ENCODE results near the gene SLC4A2. TPM values are rescaled to one million over a fixed set of nuclear protein-coding genes. Genes with fewer than 3 reads are reported as not detected.

SLC4A2 gene
- total RNA-seq, 1 donor from 2014 or later, result 99.4 TPM

DNA sequence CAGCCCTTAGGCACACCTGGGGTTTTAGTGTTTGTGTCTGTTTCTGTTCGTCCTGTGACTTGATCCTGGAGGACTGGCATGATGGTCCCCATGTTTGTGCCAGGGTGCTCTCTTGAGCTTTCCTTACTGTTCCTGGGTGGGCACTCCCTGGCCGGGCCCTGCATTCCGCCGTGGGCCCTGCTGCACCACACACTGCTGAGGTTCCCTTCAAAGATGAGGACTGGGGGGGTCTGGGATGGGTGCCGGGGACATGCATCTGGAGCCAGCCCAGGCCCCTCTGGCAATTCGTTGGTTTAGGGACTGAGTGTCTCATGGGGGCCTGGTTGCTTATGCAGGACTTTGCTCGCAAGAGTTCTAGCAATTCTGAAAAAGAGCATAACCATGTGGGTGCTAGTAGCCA is 31.6 kb downstream of the SLC4A2 start:
- H3K36me3 Mint-ChIP-seq (ENCODE audit: unreplicated experiment), result peaks cover 5% of the 10 kb centered on the region
- H3K4me1 Mint-ChIP-seq (ENCODE audit: low read depth, unreplicated experiment), result peaks cover 42% of the 10 kb centered on the region
- peak overlapping the region; percentile 89 for H3K27ac Mint-ChIP-seq (ENCODE audit: unreplicated experiment)
- H3K4me3 Mint-ChIP-seq (ENCODE audit: unreplicated experiment), result peak overlapping the region; percentile 80
- TF ChIP-seq, protein P1, sequence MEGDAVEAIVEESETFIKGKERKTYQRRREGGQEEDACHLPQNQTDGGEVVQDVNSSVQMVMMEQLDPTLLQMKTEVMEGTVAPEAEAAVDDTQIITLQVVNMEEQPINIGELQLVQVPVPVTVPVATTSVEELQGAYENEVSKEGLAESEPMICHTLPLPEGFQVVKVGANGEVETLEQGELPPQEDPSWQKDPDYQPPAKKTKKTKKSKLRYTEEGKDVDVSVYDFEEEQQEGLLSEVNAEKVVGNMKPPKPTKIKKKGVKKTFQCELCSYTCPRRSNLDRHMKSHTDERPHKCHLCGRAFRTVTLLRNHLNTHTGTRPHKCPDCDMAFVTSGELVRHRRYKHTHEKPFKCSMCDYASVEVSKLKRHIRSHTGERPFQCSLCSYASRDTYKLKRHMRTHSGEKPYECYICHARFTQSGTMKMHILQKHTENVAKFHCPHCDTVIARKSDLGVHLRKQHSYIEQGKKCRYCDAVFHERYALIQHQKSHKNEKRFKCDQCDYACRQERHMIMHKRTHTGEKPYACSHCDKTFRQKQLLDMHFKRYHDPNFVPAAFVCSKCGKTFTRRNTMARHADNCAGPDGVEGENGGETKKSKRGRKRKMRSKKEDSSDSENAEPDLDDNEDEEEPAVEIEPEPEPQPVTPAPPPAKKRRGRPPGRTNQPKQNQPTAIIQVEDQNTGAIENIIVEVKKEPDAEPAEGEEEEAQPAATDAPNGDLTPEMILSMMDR (IDR thresholded peaks at IDR 0.05; ENCODE audit: partially characterized antibody, unreplicated experiment), result no peak
- H3K27me3 Mint-ChIP-seq (ENCODE audit: unreplicated experiment), result peaks cover 28% of the 10 kb centered on the region
- no peak for DNase-seq
- H3K9me3 Mint-ChIP-seq (ENCODE audit: unreplicated experiment), result peaks cover 26% of the 10 kb centered on the region

DNA sequence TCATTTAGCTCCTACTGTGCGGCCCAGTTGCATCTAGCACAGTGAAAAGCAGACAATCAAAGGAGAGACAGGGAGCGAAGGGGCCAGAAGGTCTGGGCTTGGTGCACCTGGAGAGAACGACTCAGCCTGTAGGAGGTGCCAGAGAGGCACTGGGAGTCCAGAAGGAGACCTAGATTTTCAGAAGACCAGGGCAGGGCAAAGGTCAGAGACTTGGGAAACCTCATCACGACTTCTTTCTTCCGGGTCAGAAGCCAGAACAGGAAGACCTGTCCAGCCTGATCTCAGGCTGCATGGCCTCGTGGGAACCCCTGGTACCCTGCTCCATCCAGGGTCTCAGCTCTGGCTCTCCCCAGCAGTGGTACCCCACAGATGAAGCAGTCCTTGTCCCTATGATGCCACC is 32.0 kb downstream of the SLC4A2 start:
- H3K9me3 Mint-ChIP-seq (ENCODE audit: unreplicated experiment), result peaks cover 26% of the 10 kb centered on the region
- H3K4me3 Mint-ChIP-seq (ENCODE audit: unreplicated experiment), result peak overlapping the region; percentile 80
- peaks cover 5% of the 10 kb centered on the region for H3K36me3 Mint-ChIP-seq (ENCODE audit: unreplicated experiment)
- DNase-seq, result peak; percentile 74
- peaks cover 44% of the 10 kb centered on the region for H3K4me1 Mint-ChIP-seq (ENCODE audit: low read depth, unreplicated experiment)
- H3K27ac Mint-ChIP-seq (ENCODE audit: unreplicated experiment), result peak overlapping the region; percentile 89
- peaks cover 28% of the 10 kb centered on the region for H3K27me3 Mint-ChIP-seq (ENCODE audit: unreplicated experiment)
- TF ChIP-seq, protein P1 (IDR thresholded peaks at IDR 0.05; ENCODE audit: partially characterized antibody, unreplicated experiment), result peak; percentile 47

DNA sequence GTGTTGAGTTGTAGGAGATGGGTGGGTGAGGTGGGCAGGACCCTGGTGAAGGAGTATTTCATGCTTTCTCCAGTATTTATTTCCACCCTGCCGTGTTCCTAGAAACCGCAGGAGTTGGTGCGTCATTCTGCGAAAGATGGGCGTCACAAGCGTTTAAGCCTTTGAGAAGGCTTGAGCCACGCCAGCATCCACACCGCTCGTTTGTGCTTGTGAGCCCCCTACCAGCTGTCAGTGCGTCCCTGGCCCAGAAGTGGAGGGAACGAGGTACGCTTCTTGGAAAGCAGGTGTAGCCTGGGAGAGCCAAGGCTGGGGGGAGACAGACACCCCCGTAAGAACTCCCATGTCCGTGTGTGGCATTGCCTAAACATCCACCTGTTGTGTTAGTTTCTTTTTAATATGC is 32.6 kb downstream of the SLC4A2 start:
- Mint-ChIP-seq H3K4me3 (ENCODE audit: unreplicated experiment) (peak overlapping the region; percentile 80), H3K4me1 (ENCODE audit: low read depth, unreplicated experiment) (peaks cover 44% of the 10 kb centered on the region), H3K27ac (ENCODE audit: unreplicated experiment) (no peak overlapping the region), H3K36me3 (ENCODE audit: unreplicated experiment) (peaks cover 5% of the 10 kb centered on the region), H3K27me3 (ENCODE audit: unreplicated experiment) (peaks cover 26% of the 10 kb centered on the region), H3K9me3 (ENCODE audit: unreplicated experiment) (peaks cover 26% of the 10 kb centered on the region)
- TF ChIP-seq, protein P1 (IDR thresholded peaks at IDR 0.05; ENCODE audit: partially characterized antibody, unreplicated experiment), result no peak
- DNase-seq, result no peak

DNA sequence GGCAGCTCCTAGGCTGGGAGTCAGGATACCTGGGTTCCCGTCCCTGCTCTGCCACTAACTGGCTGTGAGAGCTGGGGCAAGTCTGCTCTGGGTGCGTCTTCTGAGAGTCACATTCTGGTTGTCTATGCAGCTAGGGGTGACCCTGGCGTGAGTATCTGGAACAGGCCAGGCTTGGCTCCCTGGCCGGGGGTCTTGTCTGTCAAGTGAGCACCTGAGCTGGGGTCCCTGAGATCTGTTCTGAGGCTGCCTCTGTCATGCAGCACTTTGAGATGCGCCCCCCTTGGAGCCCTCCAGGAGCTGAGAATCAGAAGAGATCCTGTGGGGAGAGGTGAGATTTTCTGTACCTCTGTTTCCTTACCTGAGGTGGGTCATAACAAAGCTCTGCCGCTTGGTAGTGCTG is 34.4 kb downstream of the SLC4A2 start:
- Mint-ChIP-seq H3K27me3 (ENCODE audit: unreplicated experiment) (peaks cover 19% of the 10 kb centered on the region), H3K36me3 (ENCODE audit: unreplicated experiment) (peaks cover 5% of the 10 kb centered on the region), H3K9me3 (ENCODE audit: unreplicated experiment) (peaks cover 15% of the 10 kb centered on the region), H3K27ac (ENCODE audit: unreplicated experiment) (no peak overlapping the region), H3K4me3 (ENCODE audit: unreplicated experiment) (peak overlapping the region; percentile 81), H3K4me1 (ENCODE audit: low read depth, unreplicated experiment) (peaks cover 49% of the 10 kb centered on the region)
- TF ChIP-seq, protein P1 (IDR thresholded peaks at IDR 0.05; ENCODE audit: partially characterized antibody, unreplicated experiment), result no peak
- DNase-seq, result no peak

DNA sequence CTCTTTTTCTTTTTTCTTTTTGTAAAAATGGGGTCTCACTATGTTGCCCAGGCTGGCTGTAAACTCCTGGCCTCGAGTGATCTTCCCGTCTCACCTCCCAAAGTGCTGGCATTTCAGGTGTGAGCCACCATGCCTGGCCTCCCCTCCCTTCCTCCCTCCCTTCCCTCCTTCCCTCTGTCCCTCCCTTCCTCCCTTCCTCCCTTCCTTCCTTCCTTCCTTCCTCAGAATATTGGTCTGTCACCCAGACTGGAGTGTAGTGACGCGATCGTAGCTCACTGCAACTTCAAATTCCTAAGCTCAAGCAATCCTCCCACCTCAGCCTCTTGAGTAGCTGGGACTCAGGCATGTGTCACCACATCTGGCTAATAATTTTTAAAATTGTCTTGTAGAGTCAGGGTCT is 35.3 kb downstream of the SLC4A2 start:
- Mint-ChIP-seq H3K27ac (ENCODE audit: unreplicated experiment) (no peak overlapping the region), H3K36me3 (ENCODE audit: unreplicated experiment) (no peaks in the 10 kb centered on the region), H3K9me3 (ENCODE audit: unreplicated experiment) (peaks cover 6% of the 10 kb centered on the region), H3K27me3 (ENCODE audit: unreplicated experiment) (peaks cover 12% of the 10 kb centered on the region), H3K4me3 (ENCODE audit: unreplicated experiment) (no peak overlapping the region), H3K4me1 (ENCODE audit: low read depth, unreplicated experiment) (peaks cover 47% of the 10 kb centered on the region)
- TF ChIP-seq, protein P1 (IDR thresholded peaks at IDR 0.05; ENCODE audit: partially characterized antibody, unreplicated experiment), result no peak
- DNase-seq, result no peak

All from glutamatergic neuron (in vitro differentiated cells).